ENCODE measurements around the gene ISG20L2.

DNA sequence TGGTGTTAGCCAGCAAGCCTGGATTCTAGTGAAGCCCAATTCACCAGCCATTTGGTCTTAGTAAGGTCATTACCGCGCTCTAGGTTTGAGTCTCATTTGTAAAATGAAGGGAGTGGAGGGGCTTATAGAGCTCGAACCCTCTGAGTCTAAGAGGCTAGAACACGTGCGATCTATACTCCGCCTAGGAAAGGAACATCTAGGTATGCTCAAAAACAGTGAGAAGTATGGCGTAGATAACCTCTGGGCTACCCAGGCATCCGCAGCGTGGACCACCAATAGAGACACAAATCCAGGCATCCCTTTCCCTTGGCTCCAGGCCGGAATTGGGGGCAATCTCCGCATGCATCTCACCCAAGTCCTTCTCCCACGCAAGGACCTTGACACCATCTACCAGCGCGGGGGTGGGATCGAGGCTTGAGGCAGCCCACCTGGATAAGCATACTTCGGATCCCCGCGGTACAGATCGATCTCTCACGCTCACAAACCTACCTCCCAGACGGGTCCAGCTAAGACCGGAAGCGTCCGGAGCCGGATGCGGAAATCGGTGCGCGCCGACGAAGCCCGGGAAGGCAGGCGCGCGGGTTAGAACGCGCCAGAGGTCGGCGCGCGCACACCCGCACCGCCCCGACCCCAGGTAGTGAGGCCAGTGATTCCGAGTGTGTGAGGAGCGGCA lies 504 bp downstream of the ISG20L2 start, which contains the start of gene METTL25B:
- TF ChIP-seq, protein P1, sequence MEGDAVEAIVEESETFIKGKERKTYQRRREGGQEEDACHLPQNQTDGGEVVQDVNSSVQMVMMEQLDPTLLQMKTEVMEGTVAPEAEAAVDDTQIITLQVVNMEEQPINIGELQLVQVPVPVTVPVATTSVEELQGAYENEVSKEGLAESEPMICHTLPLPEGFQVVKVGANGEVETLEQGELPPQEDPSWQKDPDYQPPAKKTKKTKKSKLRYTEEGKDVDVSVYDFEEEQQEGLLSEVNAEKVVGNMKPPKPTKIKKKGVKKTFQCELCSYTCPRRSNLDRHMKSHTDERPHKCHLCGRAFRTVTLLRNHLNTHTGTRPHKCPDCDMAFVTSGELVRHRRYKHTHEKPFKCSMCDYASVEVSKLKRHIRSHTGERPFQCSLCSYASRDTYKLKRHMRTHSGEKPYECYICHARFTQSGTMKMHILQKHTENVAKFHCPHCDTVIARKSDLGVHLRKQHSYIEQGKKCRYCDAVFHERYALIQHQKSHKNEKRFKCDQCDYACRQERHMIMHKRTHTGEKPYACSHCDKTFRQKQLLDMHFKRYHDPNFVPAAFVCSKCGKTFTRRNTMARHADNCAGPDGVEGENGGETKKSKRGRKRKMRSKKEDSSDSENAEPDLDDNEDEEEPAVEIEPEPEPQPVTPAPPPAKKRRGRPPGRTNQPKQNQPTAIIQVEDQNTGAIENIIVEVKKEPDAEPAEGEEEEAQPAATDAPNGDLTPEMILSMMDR (IDR thresholded peaks at IDR 0.05) = no peak
- no peak for TF ChIP-seq POLR2A (IDR thresholded peaks at IDR 0.05)
